ENCODE results near the gene POP7.

Gene POP7

GRCh38 chr7:100719523-100720278 is 13.8 kb downstream of the POP7 start:
- Histone ChIP-seq H3K27me3 (ENCODE audit: control insufficient read depth, insufficient read depth, low read length) (no peaks in the 10 kb centered on the region), H3K9ac (no peak overlapping the region), H3K4me1 (peaks cover 4% of the 10 kb centered on the region), H3K79me2 (no peaks in the 10 kb centered on the region), H3K27ac (no peak overlapping the region), H3K36me3 (ENCODE audit: control insufficient read depth, insufficient read depth, low read length) (no peaks in the 10 kb centered on the region), H3K4me3 (ENCODE audit: low read depth, low read length) (no peak overlapping the region), H3K4me2 (ENCODE audit: low read length) (no peak overlapping the region), H2AFZ (no peak overlapping the region), H3K9me3 (ENCODE audit: control insufficient read depth, low read length) (no peaks in the 10 kb centered on the region)
- TF ChIP-seq CTCF (IDR thresholded peaks at IDR 0.05), result no peak

DNA sequence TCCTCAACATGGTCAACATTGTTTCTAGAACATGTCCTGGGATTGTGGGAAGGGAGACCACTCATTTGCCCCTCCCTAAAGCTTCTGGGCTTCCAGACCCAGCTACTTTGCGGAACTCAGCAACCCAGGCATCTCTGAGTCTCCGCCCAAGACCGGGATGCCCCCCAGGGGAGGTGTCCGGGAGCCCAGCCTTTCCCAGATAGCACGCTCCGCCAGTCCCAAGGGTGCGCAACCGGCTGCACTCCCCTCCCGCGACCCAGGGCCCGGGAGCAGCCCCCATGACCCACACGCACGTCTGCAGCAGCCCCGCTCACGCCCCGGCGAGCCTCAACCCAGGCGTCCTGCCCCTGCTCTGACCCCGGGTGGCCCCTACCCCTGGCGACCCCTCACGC is 14.4 kb downstream of the POP7 start, which contains the start of gene EPO:
Gene EPO, plus strand, starts transcription at position 190 of the 392 bp plus-strand sequence. CDS start 513 bp downstream, outside the sequence.
- Histone ChIP-seq H3K4me1 (peaks cover 4% of the 10 kb centered on the region), H3K9ac (no peak within 1 kb of the TSS), H3K4me3 (ENCODE audit: low read depth, low read length) (no peak within 1 kb of the TSS), H3K27me3 (ENCODE audit: control insufficient read depth, insufficient read depth, low read length) (no peaks in the 10 kb centered on the region), H3K27ac (no peak within 1 kb of the TSS), H3K36me3 (ENCODE audit: control insufficient read depth, insufficient read depth, low read length) (no peaks in the 10 kb centered on the region), H3K4me2 (ENCODE audit: low read length) (no peak within 1 kb of the TSS), H3K9me3 (ENCODE audit: control insufficient read depth, low read length) (no peaks in the 10 kb centered on the region), H3K79me2 (no peaks in the 10 kb centered on the region), H2AFZ (peak within 1 kb of the TSS; percentile 34)
- no peak for TF ChIP-seq CTCF (IDR thresholded peaks at IDR 0.05)

DNA sequence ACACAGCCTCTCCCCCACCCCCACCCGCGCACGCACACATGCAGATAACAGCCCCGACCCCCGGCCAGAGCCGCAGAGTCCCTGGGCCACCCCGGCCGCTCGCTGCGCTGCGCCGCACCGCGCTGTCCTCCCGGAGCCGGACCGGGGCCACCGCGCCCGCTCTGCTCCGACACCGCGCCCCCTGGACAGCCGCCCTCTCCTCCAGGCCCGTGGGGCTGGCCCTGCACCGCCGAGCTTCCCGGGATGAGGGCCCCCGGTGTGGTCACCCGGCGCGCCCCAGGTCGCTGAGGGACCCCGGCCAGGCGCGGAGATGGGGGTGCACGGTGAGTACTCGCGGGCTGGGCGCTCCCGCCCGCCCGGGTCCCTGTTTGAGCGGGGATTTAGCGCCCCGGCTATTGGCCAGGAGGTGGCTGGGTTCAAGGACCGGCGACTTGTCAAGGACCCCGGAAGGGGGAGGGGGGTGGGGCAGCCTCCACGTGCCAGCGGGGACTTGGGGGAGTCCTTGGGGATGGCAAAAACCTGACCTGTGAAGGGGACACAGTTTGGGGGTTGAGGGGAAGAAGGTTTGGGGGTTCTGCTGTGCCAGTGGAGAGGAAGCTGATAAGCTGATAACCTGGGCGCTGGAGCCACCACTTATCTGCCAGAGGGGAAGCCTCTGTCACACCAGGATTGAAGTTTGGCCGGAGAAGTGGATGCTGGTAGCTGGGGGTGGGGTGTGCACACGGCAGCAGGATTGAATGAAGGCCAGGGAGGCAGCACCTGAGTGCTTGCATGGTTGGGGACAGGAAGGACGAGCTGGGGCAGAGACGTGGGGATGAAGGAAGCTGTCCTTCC is 15.0 kb downstream of the POP7 start:
- Histone ChIP-seq H3K27ac (no peak overlapping the region), H3K4me1 (peaks cover 4% of the 10 kb centered on the region)

GRCh38 chr7:100721505-100721812 is 15.5 kb downstream of the POP7 start:
- Histone ChIP-seq H3K36me3 (ENCODE audit: control insufficient read depth, insufficient read depth, low read length) (no peaks in the 10 kb centered on the region), H3K27ac (no peak overlapping the region), H3K4me2 (ENCODE audit: low read length) (no peak overlapping the region), H2AFZ (no peak overlapping the region), H3K27me3 (ENCODE audit: control insufficient read depth, insufficient read depth, low read length) (no peaks in the 10 kb centered on the region), H3K4me1 (peaks cover 4% of the 10 kb centered on the region), H3K9me3 (ENCODE audit: control insufficient read depth, low read length) (no peaks in the 10 kb centered on the region), H3K4me3 (ENCODE audit: low read depth, low read length) (no peak overlapping the region), H3K9ac (no peak overlapping the region), H3K79me2 (no peaks in the 10 kb centered on the region)
- no peak for TF ChIP-seq CTCF (IDR thresholded peaks at IDR 0.05)

More for the DNA sequence above, 15.0 kb downstream of the POP7 start:
- H2AFZ ChIP-seq, result peak overlapping the region; percentile 34
- H3K4me3 ChIP-seq (ENCODE audit: low read depth, low read length), result no peak overlapping the region
- H3K9me3 ChIP-seq (ENCODE audit: control insufficient read depth, low read length), result no peaks in the 10 kb centered on the region
- no peaks in the 10 kb centered on the region for H3K79me2 ChIP-seq
- no peak overlapping the region for H3K9ac ChIP-seq
- TF ChIP-seq CTCF (IDR thresholded peaks at IDR 0.05), result no peak
- no peaks in the 10 kb centered on the region for H3K36me3 ChIP-seq (ENCODE audit: control insufficient read depth, insufficient read depth, low read length)
- no peaks in the 10 kb centered on the region for H3K27me3 ChIP-seq (ENCODE audit: control insufficient read depth, insufficient read depth, low read length)
- H3K4me2 ChIP-seq (ENCODE audit: low read length), result no peak overlapping the region

Measured in parathyroid adenoma (tissue), 2 donors.